Upper lobe of left lung (tissue), 6 donors: Measurements from ENCODE around the gene GSN. TPM values are rescaled to one million over a fixed set of nuclear protein-coding genes. Genes with fewer than 3 reads are reported as not detected.
A peak's percentile ranks its signal among the peaks of the same experiment; 100 is the strongest.

Experiments
- ATAC-seq, 2 donors: fragments of 200-7000 bp; cut with Tn5 transposase; one replicate each; pipeline ENCODE4 v1.9.1; 2022; ENCODE audit warnings: mild to moderate bottlenecking in 2 of 2, moderate library complexity in 2 of 2; ENCODE audit not compliant: low FRiP score in 2 of 2
- DNase-seq, 2 donors: peaks; one replicate each; pipeline ENCODE4 v3.0.0-alpha.2; 2019 to 2020
- H3K27ac ChIP-seq, 4 donors: fragments of 200-600 bp; sonication (generic); one replicate each; pipeline ENCODE4 v1.5.1; 2016 to 2019
- H3K27me3 ChIP-seq, 4 donors: fragments of 200-600 bp; sonication (generic); one replicate each; pipeline ENCODE4 v1.5.1; 2017 to 2019
- H3K36me3 ChIP-seq, 4 donors: fragments of 200-600 bp; sonication (generic); one replicate each; pipeline ENCODE4 v1.5.1; 2016 to 2019
- H3K4me1 ChIP-seq, 4 donors: fragments of 200-600 bp; sonication (generic); one replicate each; pipeline ENCODE4 v1.5.1; 2018 to 2019
- H3K4me3 ChIP-seq, 4 donors: fragments of 200-600 bp; sonication (generic); one replicate each; pipeline ENCODE4 v1.5.1; 2017 to 2019; ENCODE audit warnings: mild to moderate bottlenecking in 2 of 4, moderate library complexity in 1 of 4
- H3K9me3 ChIP-seq, 4 donors: fragments of 200-600 bp; sonication (generic); one replicate each; pipeline ENCODE4 v1.5.1; 2018 to 2019
- CTCF ChIP-seq, 6 experiments: fragments of 450-650 bp in 4 of 6; fragments of 200-600 bp in 2 of 6; sonication (generic) in 2 of 6; IDR thresholded peaks; one replicate each; pipeline ENCODE4 v1.5.1; 2016 to 2019; ENCODE audit warnings: antibody characterized with exemption in 6 of 6
- EP300 ChIP-seq, 4 donors: sonication (generic); formaldehyde crosslinking; IDR thresholded peaks; one replicate each; pipeline ENCODE4 v1.5.1; 2017; ENCODE audit warnings: antibody characterized with exemption in 4 of 4, control low read depth in 2 of 4
- POLR2A ChIP-seq, 4 donors: fragments of 450-650 bp; IDR thresholded peaks; one replicate each; pipeline ENCODE4 v1.5.1; 2016 to 2017; ENCODE audit warnings: antibody characterized with exemption in 4 of 4, mild to moderate bottlenecking in 2 of 4
- POLR2AphosphoS5 ChIP-seq, 2 donors: sonication (generic); formaldehyde crosslinking; IDR thresholded peaks; one replicate each; pipeline ENCODE4 v1.5.1; 2017; ENCODE audit warnings: antibody characterized with exemption in 2 of 2
- WGBS, 2 donors: methylation state at CpG; one replicate each; pipeline ENCODE4 v1.1.5; 2017 to 2018; 5-methylcytosine and 5-hydroxymethylcytosine counted together
- total RNA-seq, 6 donors: library from RNA; depleted of rRNA in 4 of 6; stranded (reverse); fragments of >200 nt in 4 of 6; gene quantifications; one replicate each; pipeline versions ENCODE4 v1.1.0 to v1.2.1, GENCODE V29; 2016 to 2021
- donor health status: DM: no; HTN: no; CAD: no; lungs with moderate emphysema.
- donor health status: DM: no; HTN: yes; CAD: no; lungs with severe emphysema.

The GSN gene
- total RNA-seq, 6 donors from 2014 or later: 217 to 935 (median 648) TPM

- DNase-seq (peak; percentile 66 to 92), ATAC-seq (peak; percentile 47 to 89)
- TF ChIP-seq POLR2AphosphoS5 (IDR thresholded peaks at IDR 0.05) (peak; percentile 0 to 51), CTCF (IDR thresholded peaks at IDR 0.05) (no peak), POLR2A (IDR thresholded peaks at IDR 0.05) (peak in 1 of 4 donors; percentile 63), EP300 (IDR thresholded peaks at IDR 0.05) (no peak)
- H3K4me1 ChIP-seq: peaks cover 62 to 81% (median 72%) of the 10 kb centered on the region in 4 donors
- H3K36me3 ChIP-seq: peaks cover 0 to 30% (median 18%) of the 10 kb centered on the region in 4 donors
- peak overlapping the region; percentile 32 to 69 (median 62) for H3K4me3 ChIP-seq
- 3 to 10% methylated on average over 23 to 50 of the region's 74 CpGs for WGBS, 2 donors
- no peaks in the 10 kb centered on the region for H3K27me3 ChIP-seq
- no peaks in the 10 kb centered on the region for H3K9me3 ChIP-seq
- H3K27ac ChIP-seq: peak overlapping the region; percentile 60 to 89 (median 88)
Measured at GRCh38 chr9:121299467-121300282, 31.7 kb downstream of the GSN start.

- peaks cover 0 to 38% (median 24%) of the 10 kb centered on the region in 4 donors for H3K36me3 ChIP-seq
- no peaks in the 10 kb centered on the region for H3K9me3 ChIP-seq
- H3K4me3 ChIP-seq: peak overlapping the region in 3 of 4 donors; percentile 61 to 69 (median 63)
- TF ChIP-seq CTCF (IDR thresholded peaks at IDR 0.05) (no peak), POLR2A (IDR thresholded peaks at IDR 0.05) (no peak), POLR2AphosphoS5 (IDR thresholded peaks at IDR 0.05) (no peak), EP300 (IDR thresholded peaks at IDR 0.05) (no peak)
- DNase-seq (no peak), ATAC-seq (no peak)
- H3K4me1 ChIP-seq: peaks cover 57 to 75% (median 65%) of the 10 kb centered on the region in 4 donors
- H3K27me3 ChIP-seq: no peaks in the 10 kb centered on the region
- WGBS, 2 donors: 57 to 69% methylated on average over 13 of the region's 13 CpGs
- H3K27ac ChIP-seq: peak overlapping the region in 3 of 4 donors; percentile 88 to 89 (median 88)
Measured at GRCh38 chr9:121300283-121301119, 32.5 kb downstream of the GSN start.

- DNase-seq (no peak), ATAC-seq (no peak)
- Histone ChIP-seq H3K27me3 (no peaks in the 10 kb centered on the region), H3K27ac (peak overlapping the region in 1 of 4 donors; percentile 26), H3K4me1 (peaks cover 43 to 65% (median 53%) of the 10 kb centered on the region in 4 donors), H3K4me3 (peak overlapping the region in 1 of 4 donors; percentile 16), H3K36me3 (peaks cover 0 to 50% (median 27%) of the 10 kb centered on the region in 4 donors), H3K9me3 (no peaks in the 10 kb centered on the region)
- WGBS, 2 donors: 95 to 100% methylated on average over 9 to 11 of the region's 11 CpGs
- TF ChIP-seq POLR2A (IDR thresholded peaks at IDR 0.05): no peak
- TF ChIP-seq POLR2AphosphoS5 (IDR thresholded peaks at IDR 0.05): no peak
- no peak for TF ChIP-seq CTCF (IDR thresholded peaks at IDR 0.05)
- TF ChIP-seq EP300 (IDR thresholded peaks at IDR 0.05): no peak
Measured at GRCh38 chr9:121301881-121302286, 33.9 kb downstream of the GSN start.

- DNase-seq (no peak), ATAC-seq (no peak)
- 90% methylated on average over 5 of the region's 5 CpGs for WGBS, 2 donors
- Histone ChIP-seq H3K4me1 (peaks cover 39 to 61% (median 51%) of the 10 kb centered on the region in 4 donors), H3K4me3 (peak overlapping the region in 1 of 4 donors; percentile 16), H3K27ac (peak overlapping the region in 1 of 4 donors; percentile 26), H3K36me3 (peaks cover 0 to 54% (median 28%) of the 10 kb centered on the region in 4 donors), H3K9me3 (no peaks in the 10 kb centered on the region), H3K27me3 (no peaks in the 10 kb centered on the region)
- no peak for TF ChIP-seq EP300 (IDR thresholded peaks at IDR 0.05)
- no peak for TF ChIP-seq CTCF (IDR thresholded peaks at IDR 0.05)
- TF ChIP-seq POLR2A (IDR thresholded peaks at IDR 0.05): no peak
Measured at GRCh38 chr9:121302341-121302740, 34.4 kb downstream of the GSN start.
